Measurements from ENCODE around the gene PLCD4. TPM values are rescaled to one million over a fixed set of nuclear protein-coding genes. Genes with fewer than 3 reads are reported as not detected.

The PLCD4 gene
- total RNA-seq, result 1.3 and 2.6 TPM in 2 replicates

GRCh38 chr2:218607436-218608115 is at the start of gene PLCD4:
Gene PLCD4, plus strand, starts transcription at chr2:218607899. Its CDS starts 7,841 bp downstream, at chr2:218615740.

GRCh38 chr2:218568190-218569037 is 39.3 kb upstream of the PLCD4 start, which contains the start of the genes CNOT9 and USP37:
Gene CNOT9, plus strand, starts transcription at chr2:218568839. Its CDS starts 116 bp downstream, at chr2:218568955.
Gene USP37, minus strand, starts transcription at chr2:218568351. Its CDS starts 9,698 bp downstream, at chr2:218558653.

GRCh38 chr2:218659258-218659987 is 51.7 kb downstream of the PLCD4 start, which contains the start of the genes BCS1L and ZNF142:
Gene BCS1L, plus strand, starts transcription at chr2:218659683. Its CDS starts 1,305 bp downstream, at chr2:218660988.
Gene ZNF142, minus strand, starts transcription at chr2:218659623. Its CDS starts 3,194 bp downstream, at chr2:218656429.

GRCh38 chr2:218671654-218672566 is 64.2 kb downstream of the PLCD4 start, which contains the start of the genes RNF25 and STK36:
Gene RNF25, minus strand, starts transcription at chr2:218672002. Its CDS starts 32 bp downstream, at chr2:218671970.
Gene STK36, plus strand, starts transcription at chr2:218672086. Its CDS starts 744 bp downstream, at chr2:218672830.

Other genes starting within 250 kb of the PLCD4 start
- gene SLC11A1, start 225.6 kb upstream of the PLCD4 start, total RNA-seq, result 0.09 and 0.11 TPM in 2 replicates
- gene CTDSP1, start 208.0 kb upstream of the PLCD4 start, total RNA-seq, result 75.3 and 77.3 TPM in 2 replicates
- not detected in 2 replicates for gene VIL1, start 188.8 kb upstream of the PLCD4 start, total RNA-seq
- 7.8 and 11.7 TPM in 2 replicates for gene USP37, start 39.5 kb upstream of the PLCD4 start, total RNA-seq
- gene CNOT9, start 39.1 kb upstream of the PLCD4 start, total RNA-seq, result 41.3 and 44.3 TPM in 2 replicates
- gene ZNF142, start 51.7 kb downstream of the PLCD4 start, total RNA-seq, result 4.9 and 6.0 TPM in 2 replicates
- gene BCS1L, start 51.8 kb downstream of the PLCD4 start, total RNA-seq, result 17.7 and 19.7 TPM in 2 replicates
- 31.8 and 33.7 TPM in 2 replicates for gene RNF25, start 64.1 kb downstream of the PLCD4 start, total RNA-seq
- gene STK36, start 64.2 kb downstream of the PLCD4 start, total RNA-seq, result 5.5 and 6.7 TPM in 2 replicates
- gene TTLL4, start 102.9 kb downstream of the PLCD4 start, total RNA-seq, result 3.5 and 4.8 TPM in 2 replicates
- 8.3 and 12.7 TPM in 2 replicates for gene CYP27A1, start 174.2 kb downstream of the PLCD4 start, total RNA-seq
- not detected in 2 replicates for gene PRKAG3, start 223.9 kb downstream of the PLCD4 start, total RNA-seq